IMR-90 (cell line): ENCODE measurements around the gene CDH26. TPM values are rescaled to one million over a fixed set of nuclear protein-coding genes. Genes with fewer than 3 reads are reported as not detected.

ENCODE experiments used
- ATAC-seq: fragments of 200-7000 bp; cut with Tn5 transposase; 2 replicates; pipeline ENCODE4 v1.9.1; 2020; ENCODE audit warnings: low read depth, mild to moderate bottlenecking, moderate library complexity
- BruUV-seq: library from RNA; stranded (reverse); fragments of 400-500 nt; replicated peaks from 2 replicates; lab custom pipeline; 2021; lab: Mats Ljungman, UMichigan
- CTCF ChIA-PET: fragments of 300-600 bp; formaldehyde crosslinking; extraction: SDS; loops from one replicate; lab custom pipeline; 2021; ENCODE audit warnings: antibody characterized with exemption; lab: Yijun Ruan, JAX
- POLR2A ChIA-PET: fragments of 300-600 bp; sonication (Branson Sonifier 250); formaldehyde crosslinking; loops from one replicate; lab custom pipeline; 2022; ENCODE audit warnings: antibody characterized with exemption; ENCODE audit not compliant: unreplicated experiment; lab: Charles Lee
- DNase-seq: peaks from one replicate; pipeline ENCODE4 v3.0.0; 2013
- H2AFZ ChIP-seq: replicated peaks from 2 replicates; pipeline ENCODE3; 2013; ENCODE audit warnings: low read length, mild to moderate bottlenecking; ENCODE audit not compliant: poor library complexity
- H2AK5ac ChIP-seq: 2 replicates; pipeline ENCODE4 v1.6.1; 2013; ENCODE audit warnings: low read depth, low read length, inconsistent platforms
- H2AK9ac ChIP-seq: replicated peaks from 2 replicates; pipeline ENCODE3; 2013; ENCODE audit warnings: mild to moderate bottlenecking, low read depth, low read length, moderate library complexity; ENCODE audit not compliant: poor library complexity
- H2BK120ac ChIP-seq: 2 replicates; pipeline ENCODE4 v1.6.1; 2013; ENCODE audit warnings: low read depth, low read length, inconsistent platforms
- H2BK15ac ChIP-seq: 3 replicates; pipeline ENCODE4 v1.6.1; 2013; ENCODE audit warnings: low read depth, low read length, inconsistent platforms
- H2BK20ac ChIP-seq: 2 replicates; pipeline ENCODE4 v1.6.1; 2013; ENCODE audit warnings: low read depth, mild to moderate bottlenecking, inconsistent platforms, low read length, moderate library complexity
- H2BK5ac ChIP-seq: 2 replicates; pipeline ENCODE4 v1.6.1; 2013; ENCODE audit warnings: mild to moderate bottlenecking, low read depth, low read length, inconsistent platforms; ENCODE audit not compliant: poor library complexity, severe bottlenecking
- H3K14ac ChIP-seq: replicated peaks from 2 replicates; pipeline ENCODE4 v1.6.1; 2013; ENCODE audit warnings: low read depth, low read length, inconsistent platforms
- H3K18ac ChIP-seq: 2 replicates; pipeline ENCODE4 v1.6.1; 2013; ENCODE audit warnings: low read depth, low read length, control low read depth
- H3K23ac ChIP-seq: 2 replicates; pipeline ENCODE4 v1.6.1; 2013; ENCODE audit warnings: low read depth, low read length, inconsistent platforms
- H3K27ac ChIP-seq: 2 replicates; pipeline ENCODE4 v1.5.1; 2013; ENCODE audit warnings: mild to moderate bottlenecking, control low read depth, low read length; ENCODE audit not compliant: insufficient read depth
- H3K27me3 ChIP-seq: 2 replicates; pipeline ENCODE4 v1.6.1; 2013; ENCODE audit warnings: low read length; ENCODE audit not compliant: control insufficient read depth, insufficient read depth
- H3K36me3 ChIP-seq: 2 replicates; pipeline ENCODE4 v1.6.1; 2013; ENCODE audit warnings: low read length, mixed read lengths; ENCODE audit not compliant: control insufficient read depth, insufficient read depth
- H3K4ac ChIP-seq: 2 replicates; pipeline ENCODE4 v1.6.1; 2013; ENCODE audit warnings: low read depth, low read length, inconsistent platforms
- H3K4me1 ChIP-seq: 2 replicates; pipeline ENCODE4 v1.6.1; 2013; ENCODE audit warnings: low read length, mixed read lengths; ENCODE audit not compliant: control insufficient read depth, insufficient read depth
- H3K4me2 ChIP-seq: 2 replicates; pipeline ENCODE4 v1.6.1; 2013; ENCODE audit warnings: low read depth, mild to moderate bottlenecking, control low read depth, low read length, moderate library complexity
- H3K4me3 ChIP-seq: 2 replicates; pipeline ENCODE4 v1.5.1; 2013; ENCODE audit warnings: low read depth, mild to moderate bottlenecking, control low read depth, low read length, moderate library complexity; ENCODE audit not compliant: insufficient read depth
- H3K56ac ChIP-seq: 2 replicates; pipeline ENCODE4 v1.6.1; 2013; ENCODE audit warnings: low read length, inconsistent platforms; ENCODE audit not compliant: insufficient read depth; ENCODE audit errors: extremely low read depth
- H3K79me1 ChIP-seq, 2 experiments: 2 replicates each; pipeline ENCODE4 v1.6.1; 2013; ENCODE audit warnings: low read length in 2 of 2, inconsistent platforms in 1 of 2, low read depth in 1 of 2
- H3K9ac ChIP-seq: 2 replicates; pipeline ENCODE4 v1.6.1; 2013; ENCODE audit warnings: low read depth, low read length, control low read depth
- H3K9me1 ChIP-seq: 2 replicates; pipeline ENCODE4 v1.6.1; 2013; ENCODE audit warnings: low read length, inconsistent platforms; ENCODE audit not compliant: insufficient read depth
- H3K9me3 ChIP-seq: 2 replicates; pipeline ENCODE4 v1.6.1; 2013; ENCODE audit warnings: low read length; ENCODE audit not compliant: control insufficient read depth, insufficient read depth
- H4K20me1 ChIP-seq: 2 replicates; pipeline ENCODE4 v1.6.1; 2013; ENCODE audit warnings: low read length, inconsistent platforms; ENCODE audit not compliant: insufficient read depth
- H4K5ac ChIP-seq: 2 replicates; pipeline ENCODE4 v1.6.1; 2013; ENCODE audit warnings: mild to moderate bottlenecking, low read depth, low read length, control low read depth
- H4K8ac ChIP-seq, 2 experiments: 2 replicates each; pipeline ENCODE4 v1.6.1; 2013; ENCODE audit warnings: low read depth in 2 of 2, low read length in 2 of 2, control low read depth in 1 of 2, inconsistent platforms in 1 of 2
- H4K91ac ChIP-seq: 2 replicates; pipeline ENCODE4 v1.6.1; 2013; ENCODE audit warnings: low read depth, low read length, inconsistent platforms; ENCODE audit not compliant: insufficient read depth
- BHLHE40 ChIP-seq: fragments of 150-350 bp; IDR thresholded peaks from 2 replicates; pipeline ENCODE4 v1.6.1; 2016; ENCODE audit warnings: mild to moderate bottlenecking, low read depth, low read length
- CEBPB ChIP-seq: IDR thresholded peaks from 2 replicates; pipeline ENCODE4 v1.6.1; 2012; ENCODE audit warnings: low read depth, low read length, improper control_type of control experiment
- FOS ChIP-seq: fragments of 150-350 bp; IDR thresholded peaks from 2 replicates; pipeline ENCODE4 v1.6.1; 2016; ENCODE audit warnings: low read depth, low read length
- MAFK ChIP-seq: IDR thresholded peaks from 2 replicates; pipeline ENCODE4 v1.6.1; 2012; ENCODE audit warnings: low read depth, low read length, improper control_type of control experiment
- MAZ ChIP-seq: IDR thresholded peaks from 2 replicates; pipeline ENCODE4 v1.6.1; 2012; ENCODE audit warnings: low read depth, mild to moderate bottlenecking, low read length, improper control_type of control experiment, moderate library complexity, borderline replicate concordance
- MXI1 ChIP-seq: IDR thresholded peaks from 2 replicates; pipeline ENCODE4 v1.6.1; 2012; ENCODE audit warnings: low read depth, mild to moderate bottlenecking, low read length, moderate library complexity, borderline replicate concordance
- POLR2A ChIP-seq: IDR thresholded peaks from 2 replicates; pipeline ENCODE4 v1.6.1; 2012; ENCODE audit warnings: mild to moderate bottlenecking, low read depth, low read length
- RAD21 ChIP-seq: IDR thresholded peaks from 2 replicates; pipeline ENCODE4 v1.6.1; 2012; ENCODE audit warnings: low read length, improper control_type of control experiment
- RCOR1 ChIP-seq: IDR thresholded peaks from 2 replicates; pipeline ENCODE4 v1.6.1; 2012; ENCODE audit warnings: mild to moderate bottlenecking, low read length, improper control_type of control experiment; ENCODE audit not compliant: insufficient replicate concordance
- RFX5 ChIP-seq: IDR thresholded peaks from 2 replicates; pipeline ENCODE4 v1.8.0; 2012; ENCODE audit warnings: low read depth, mild to moderate bottlenecking, low read length, moderate library complexity
- SMC3 ChIP-seq: fragments of 150-350 bp; IDR thresholded peaks from 2 replicates; pipeline ENCODE4 v1.6.1; 2016; ENCODE audit warnings: low read depth, mild to moderate bottlenecking, antibody characterized with exemption, low read length, moderate library complexity
- WGBS, 2 experiments: methylation state at CpG; one replicate each; pipeline versions ENCODE4 v1.1.5 to v1.1.7; 2013; ENCODE audit warnings: missing lambda C conversion rate in 2 of 2; ENCODE audit not compliant: insufficient read length in 1 of 2; ENCODE audit errors: extremely low coverage in 2 of 2; 5-methylcytosine and 5-hydroxymethylcytosine counted together
- dilution Hi-C: fragments of 300-500 bp; cut with HindIII; formaldehyde crosslinking; loops from one replicate; pipeline ENCODE4 v1.14.3; 2018; ENCODE audit warnings: low sequenced_read_pairs; ENCODE audit not compliant: unreplicated experiment
- in situ Hi-C: fragments of 300-500 bp; cut with MboI; formaldehyde crosslinking; loops from 3 replicates; pipeline ENCODE4 v1.14.3; 2019; ENCODE audit warnings: low sequenced_read_pairs, inconsistent platforms, mixed read lengths
- intact Hi-C: fragments of 100-400 bp; cut with micrococcal nuclease; formaldehyde crosslinking; loops from 2 replicates; pipeline ENCODE4 v1.10.0; 2022
- polyA plus RNA-seq, 3 experiments: library from polyadenylated mRNA; depleted of rRNA; stranded (reverse); fragments of >200 nt; gene quantifications; 2 replicates each; pipeline ENCODE4 v1.2.3, GENCODE V29; 2012; ENCODE audit warnings: low replicate concordance in 1 of 3
- total RNA-seq: library from RNA; depleted of rRNA; stranded (reverse); fragments of >200 nt; gene quantifications from 2 replicates; pipeline ENCODE4 v1.2.3, GENCODE V29; 2012
- TF ChIP-seq, protein P1 (sequence below): conservative IDR thresholded peaks from 2 replicates; pipeline ENCODE4 v1.5.1; 2012; ENCODE audit warnings: mild to moderate bottlenecking, low read depth, low read length, improper control_type of control experiment
- TF ChIP-seq, protein P2 (sequence below): fragments of 150-350 bp; IDR thresholded peaks from 2 replicates; pipeline ENCODE4 v1.6.1; 2017; ENCODE audit warnings: mild to moderate bottlenecking, antibody characterized with exemption, low read length, low read depth
- TF ChIP-seq, protein P3 (sequence below): fragments of 150-350 bp; IDR thresholded peaks from 2 replicates; pipeline ENCODE4 v1.6.1; 2016; ENCODE audit warnings: low read depth, mild to moderate bottlenecking, low read length, moderate library complexity, borderline replicate concordance

The CDH26 gene
- total and polyA plus RNA-seq, 2 of the 4 experiments (the other 2 are of a cell fraction) = not detected

DNA sequence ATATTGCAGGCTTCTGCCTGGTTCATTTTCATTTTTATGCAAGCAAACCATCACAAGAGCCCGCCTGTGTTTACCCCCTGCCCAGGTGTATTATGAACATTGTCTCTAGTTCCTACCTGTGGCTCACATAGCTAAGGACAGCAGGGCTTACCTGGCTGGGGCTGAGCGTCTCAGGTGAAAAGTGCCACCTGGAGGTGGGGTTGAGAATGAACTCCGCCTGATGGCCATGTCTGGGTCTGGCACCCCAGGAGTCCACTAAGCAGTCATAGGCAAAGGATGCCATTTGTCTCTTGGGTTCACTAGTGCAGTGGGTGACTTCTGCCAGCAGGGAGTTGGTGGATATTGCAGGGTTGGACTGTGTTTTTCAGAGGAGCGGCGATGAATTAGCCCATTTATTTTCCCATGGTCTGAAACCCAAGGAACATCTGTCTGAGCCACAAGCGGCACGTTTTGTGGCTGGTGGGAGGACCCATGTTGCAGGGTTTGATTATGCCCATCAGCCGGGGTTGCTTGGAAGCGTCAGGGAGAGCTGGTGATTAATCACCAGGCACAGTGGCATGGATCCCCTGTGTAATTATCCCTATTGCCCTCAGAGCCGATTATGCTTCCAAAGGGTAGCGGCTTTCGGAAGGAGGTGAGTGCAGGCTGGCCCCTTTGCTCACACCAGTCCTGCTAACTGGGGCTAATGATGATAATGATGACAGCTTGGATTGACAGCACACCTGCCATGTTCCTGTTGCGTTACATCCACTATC is 92.1 kb downstream of the CDH26 start:
- H3K14ac ChIP-seq = no peak overlapping the region
- H4K20me1 ChIP-seq = no peaks in the 10 kb centered on the region
- ChIA-PET POLR2A (no interaction called here), CTCF (no interaction called here)
- H3K4me3 ChIP-seq = no peak overlapping the region
- intact Hi-C loops = loop anchor here (10.0 kb wide), 2 partner anchors 1064 to 1204 kb away; partner anchors contain the start of gene CDH4
- peaks cover 19% of the 10 kb centered on the region for H3K4me1 ChIP-seq
- H2AFZ ChIP-seq = no peak overlapping the region
- H3K23ac ChIP-seq = no peak overlapping the region
- H2BK20ac ChIP-seq = peak overlapping the region; percentile 4; the same call in 1 of the 2 replicates
- no peak overlapping the region for H4K5ac ChIP-seq
- H3K79me1 ChIP-seq = no peaks in the 10 kb centered on the region
- H3K9me3 ChIP-seq = no peaks in the 10 kb centered on the region
- H3K27me3 ChIP-seq = peaks cover 9% of the 10 kb centered on the region
- no peak overlapping the region for H2BK5ac ChIP-seq
- no peak overlapping the region for H4K8ac ChIP-seq
- H2BK15ac ChIP-seq = no peak overlapping the region; the same call in 2 of the 3 replicates
- H3K9me1 ChIP-seq = peaks cover 4% of the 10 kb centered on the region; the same call in 1 of the 2 replicates
- H2BK120ac ChIP-seq = no peak overlapping the region
- H3K27ac ChIP-seq = no peak overlapping the region
- no peak overlapping the region for H3K4me2 ChIP-seq
- H4K91ac ChIP-seq = no peak overlapping the region
- no peak overlapping the region for H2AK9ac ChIP-seq
- H3K4ac ChIP-seq = peak overlapping the region; percentile 1; the same call in 1 of the 2 replicates
- no peaks in the 10 kb centered on the region for H3K36me3 ChIP-seq
- no peak overlapping the region; the same call in 1 of the 2 replicates for H3K18ac ChIP-seq
- H3K56ac ChIP-seq = no peak overlapping the region
- BruUV-seq = no TSS peak
- H3K9ac ChIP-seq = no peak overlapping the region
- dilution Hi-C loops = no loop called here
- ATAC-seq (no peak), DNase-seq (no peak)
- 0 out of 2 replicates have a peak overlapping the region, but pooled peaks have one; percentile 17 for H2AK5ac ChIP-seq
- in situ Hi-C loops = loop anchor here (25.0 kb wide), 2 partner anchors 1187 to 1837 kb away; no protein-coding TSS in a partner anchor
- 78% methylated on average over 6 of the region's 13 CpGs; no CpG with 5 or more reads in 1 of the 2 experiments for WGBS, 2 experiments
- TF ChIP-seq, protein P1, sequence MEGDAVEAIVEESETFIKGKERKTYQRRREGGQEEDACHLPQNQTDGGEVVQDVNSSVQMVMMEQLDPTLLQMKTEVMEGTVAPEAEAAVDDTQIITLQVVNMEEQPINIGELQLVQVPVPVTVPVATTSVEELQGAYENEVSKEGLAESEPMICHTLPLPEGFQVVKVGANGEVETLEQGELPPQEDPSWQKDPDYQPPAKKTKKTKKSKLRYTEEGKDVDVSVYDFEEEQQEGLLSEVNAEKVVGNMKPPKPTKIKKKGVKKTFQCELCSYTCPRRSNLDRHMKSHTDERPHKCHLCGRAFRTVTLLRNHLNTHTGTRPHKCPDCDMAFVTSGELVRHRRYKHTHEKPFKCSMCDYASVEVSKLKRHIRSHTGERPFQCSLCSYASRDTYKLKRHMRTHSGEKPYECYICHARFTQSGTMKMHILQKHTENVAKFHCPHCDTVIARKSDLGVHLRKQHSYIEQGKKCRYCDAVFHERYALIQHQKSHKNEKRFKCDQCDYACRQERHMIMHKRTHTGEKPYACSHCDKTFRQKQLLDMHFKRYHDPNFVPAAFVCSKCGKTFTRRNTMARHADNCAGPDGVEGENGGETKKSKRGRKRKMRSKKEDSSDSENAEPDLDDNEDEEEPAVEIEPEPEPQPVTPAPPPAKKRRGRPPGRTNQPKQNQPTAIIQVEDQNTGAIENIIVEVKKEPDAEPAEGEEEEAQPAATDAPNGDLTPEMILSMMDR = no peak
- TF ChIP-seq, protein P2, sequence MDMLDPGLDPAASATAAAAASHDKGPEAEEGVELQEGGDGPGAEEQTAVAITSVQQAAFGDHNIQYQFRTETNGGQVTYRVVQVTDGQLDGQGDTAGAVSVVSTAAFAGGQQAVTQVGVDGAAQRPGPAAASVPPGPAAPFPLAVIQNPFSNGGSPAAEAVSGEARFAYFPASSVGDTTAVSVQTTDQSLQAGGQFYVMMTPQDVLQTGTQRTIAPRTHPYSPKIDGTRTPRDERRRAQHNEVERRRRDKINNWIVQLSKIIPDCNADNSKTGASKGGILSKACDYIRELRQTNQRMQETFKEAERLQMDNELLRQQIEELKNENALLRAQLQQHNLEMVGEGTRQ = no peak
- TF ChIP-seq RAD21 (no peak), CEBPB (no peak), MAZ (no peak), FOS (no peak), POLR2A (no peak), BHLHE40 (no peak), RCOR1 (no peak), MXI1 (no peak), SMC3 (no peak), RFX5 (no peak), MAFK (no peak)
- TF ChIP-seq, protein P3, sequence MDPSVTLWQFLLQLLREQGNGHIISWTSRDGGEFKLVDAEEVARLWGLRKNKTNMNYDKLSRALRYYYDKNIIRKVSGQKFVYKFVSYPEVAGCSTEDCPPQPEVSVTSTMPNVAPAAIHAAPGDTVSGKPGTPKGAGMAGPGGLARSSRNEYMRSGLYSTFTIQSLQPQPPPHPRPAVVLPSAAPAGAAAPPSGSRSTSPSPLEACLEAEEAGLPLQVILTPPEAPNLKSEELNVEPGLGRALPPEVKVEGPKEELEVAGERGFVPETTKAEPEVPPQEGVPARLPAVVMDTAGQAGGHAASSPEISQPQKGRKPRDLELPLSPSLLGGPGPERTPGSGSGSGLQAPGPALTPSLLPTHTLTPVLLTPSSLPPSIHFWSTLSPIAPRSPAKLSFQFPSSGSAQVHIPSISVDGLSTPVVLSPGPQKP = no peak
